ENCODE measurements around the gene FEM1B. TPM values are rescaled to one million over a fixed set of nuclear protein-coding genes. Genes with fewer than 3 reads are reported as not detected.

Gene FEM1B
- total RNA-seq, 2 experiments from 2014 or later: 35.5 to 37.3 TPM

DNA sequence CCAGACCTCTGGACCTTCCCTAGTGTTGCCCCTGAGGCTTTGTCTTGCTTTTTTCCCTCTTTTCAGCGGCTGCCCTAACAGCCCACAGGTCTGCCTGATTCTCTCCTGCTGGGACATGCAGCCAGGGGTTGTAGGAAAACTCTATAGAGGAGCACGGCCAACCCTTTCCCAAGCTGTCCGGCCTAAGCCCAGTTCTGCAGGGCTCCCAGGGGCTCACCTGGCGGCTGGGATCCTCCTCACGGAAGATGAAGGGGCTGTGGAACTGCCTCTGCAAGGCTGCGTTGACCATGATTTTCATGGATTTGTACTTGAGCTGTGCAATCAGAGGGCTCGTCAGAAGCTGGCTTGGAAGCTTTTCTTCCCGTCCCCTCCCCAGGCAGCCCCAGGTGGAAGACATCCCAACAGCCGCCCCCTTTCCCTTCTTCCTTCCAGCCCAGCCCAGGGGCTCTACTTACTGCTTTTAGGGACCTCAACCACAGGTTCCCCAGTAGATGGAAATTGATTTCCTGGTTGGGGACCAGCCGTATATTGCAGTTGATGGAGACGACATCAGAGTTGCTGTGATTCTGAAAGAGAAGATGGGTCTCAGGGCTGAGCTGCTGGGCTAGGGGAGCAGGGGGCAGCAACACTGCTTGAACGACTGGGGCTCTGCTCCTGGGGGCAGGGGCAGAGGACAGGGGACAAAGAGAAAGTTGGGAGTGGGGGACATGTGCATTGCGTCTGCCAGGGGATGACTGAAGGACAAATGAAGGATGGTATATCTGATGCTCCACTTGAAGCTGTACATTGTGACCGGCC is 29.8 kb downstream of the FEM1B start:
- peaks cover 4% of the 10 kb centered on the region for H3K4me1 ChIP-seq (ENCODE audit: insufficient read depth, low read length, poor library complexity, severe bottlenecking)
- H4K20me1 ChIP-seq (ENCODE audit: insufficient read depth, low read length): no peaks in the 10 kb centered on the region
- CTCF ChIA-PET (ENCODE audit: unreplicated experiment): interaction anchor here (1.2 to 1.7 kb wide), 2 partner anchors 32 to 55 kb away, joined by 4 to 7 read pairs; no protein-coding TSS in a partner anchor
- no peak overlapping the region for H3K27ac ChIP-seq (ENCODE audit: low read depth, low read length, poor library complexity, severe bottlenecking)
- TF ChIP-seq, protein P1, sequence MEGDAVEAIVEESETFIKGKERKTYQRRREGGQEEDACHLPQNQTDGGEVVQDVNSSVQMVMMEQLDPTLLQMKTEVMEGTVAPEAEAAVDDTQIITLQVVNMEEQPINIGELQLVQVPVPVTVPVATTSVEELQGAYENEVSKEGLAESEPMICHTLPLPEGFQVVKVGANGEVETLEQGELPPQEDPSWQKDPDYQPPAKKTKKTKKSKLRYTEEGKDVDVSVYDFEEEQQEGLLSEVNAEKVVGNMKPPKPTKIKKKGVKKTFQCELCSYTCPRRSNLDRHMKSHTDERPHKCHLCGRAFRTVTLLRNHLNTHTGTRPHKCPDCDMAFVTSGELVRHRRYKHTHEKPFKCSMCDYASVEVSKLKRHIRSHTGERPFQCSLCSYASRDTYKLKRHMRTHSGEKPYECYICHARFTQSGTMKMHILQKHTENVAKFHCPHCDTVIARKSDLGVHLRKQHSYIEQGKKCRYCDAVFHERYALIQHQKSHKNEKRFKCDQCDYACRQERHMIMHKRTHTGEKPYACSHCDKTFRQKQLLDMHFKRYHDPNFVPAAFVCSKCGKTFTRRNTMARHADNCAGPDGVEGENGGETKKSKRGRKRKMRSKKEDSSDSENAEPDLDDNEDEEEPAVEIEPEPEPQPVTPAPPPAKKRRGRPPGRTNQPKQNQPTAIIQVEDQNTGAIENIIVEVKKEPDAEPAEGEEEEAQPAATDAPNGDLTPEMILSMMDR (conservative IDR thresholded peaks at IDR 0.05; ENCODE audit: low read length): no peak
- no peak for TF ChIP-seq EZH2phosphoT487 (IDR thresholded peaks at IDR 0.05; ENCODE audit: borderline replicate concordance, low read depth, low read length)
- no peaks in the 10 kb centered on the region for H3K9me2 ChIP-seq (ENCODE audit: insufficient read depth, low read length)
- H2AFZ ChIP-seq (ENCODE audit: low read length): no peak overlapping the region
- H3K9me3 ChIP-seq (ENCODE audit: low read length): no peaks in the 10 kb centered on the region
- POLR2A ChIA-PET: interaction anchor here (1.0 kb wide), 1 partner anchor 16 kb away, joined by 3 read pairs; no protein-coding TSS in a partner anchor
- H3K4me3 ChIP-seq (ENCODE audit: low read depth, low read length, poor library complexity, severe bottlenecking): no peak overlapping the region
- BruUV-seq (replicated peaks): no TSS peak
- H3K79me2 ChIP-seq (ENCODE audit: insufficient read depth, low read depth, low read length): no peaks in the 10 kb centered on the region
- intact Hi-C loops (cut with micrococcal nuclease; ENCODE audit: unreplicated experiment): loop anchor here (2.0 to 5.0 kb wide), 2 partner anchors 231 to 245 kb away; no protein-coding TSS in a partner anchor
- no peaks in the 10 kb centered on the region for H3K36me3 ChIP-seq (ENCODE audit: insufficient read depth, low read length)
- H3K4me2 ChIP-seq (ENCODE audit: low read length): no peak overlapping the region
- DNase-seq (ENCODE audit: low spot score): no peak

DNA sequence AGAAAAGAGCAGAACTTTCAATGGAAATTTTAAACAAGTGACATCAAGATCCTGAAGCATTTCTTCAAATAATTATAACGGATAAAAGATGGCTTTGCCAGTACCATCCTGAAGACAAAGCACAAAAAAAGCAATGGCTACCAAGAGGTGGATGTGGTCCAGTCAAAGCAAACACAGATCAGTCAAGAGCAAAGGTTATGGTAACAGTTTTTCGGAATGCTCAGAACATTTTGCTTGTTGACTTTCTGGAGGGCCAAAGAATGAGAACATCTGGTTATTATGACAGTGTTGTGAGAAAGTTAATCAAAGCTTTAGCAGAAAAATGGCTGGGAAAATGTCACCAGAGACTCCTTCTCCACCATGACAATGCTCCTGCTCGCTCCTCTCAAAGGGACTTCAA is 31.5 kb downstream of the FEM1B start:
- Histone ChIP-seq H4K20me1 (ENCODE audit: insufficient read depth, low read length) (no peaks in the 10 kb centered on the region), H3K4me2 (ENCODE audit: low read length) (no peak overlapping the region), H3K36me3 (ENCODE audit: insufficient read depth, low read length) (no peaks in the 10 kb centered on the region), H3K4me3 (ENCODE audit: low read depth, low read length, poor library complexity, severe bottlenecking) (no peak overlapping the region), H3K4me1 (ENCODE audit: insufficient read depth, low read length, poor library complexity, severe bottlenecking) (peaks cover 4% of the 10 kb centered on the region), H3K27ac (ENCODE audit: low read depth, low read length, poor library complexity, severe bottlenecking) (no peak overlapping the region), H3K79me2 (ENCODE audit: insufficient read depth, low read depth, low read length) (no peaks in the 10 kb centered on the region), H3K9me2 (ENCODE audit: insufficient read depth, low read length) (no peaks in the 10 kb centered on the region), H2AFZ (ENCODE audit: low read length) (no peak overlapping the region), H3K9me3 (ENCODE audit: low read length) (no peaks in the 10 kb centered on the region)
- CTCF ChIA-PET (ENCODE audit: unreplicated experiment): no interaction called here
- POLR2A ChIA-PET: no interaction called here
- TF ChIP-seq EZH2phosphoT487 (IDR thresholded peaks at IDR 0.05; ENCODE audit: borderline replicate concordance, low read depth, low read length): no peak
- TF ChIP-seq, protein P1 (conservative IDR thresholded peaks at IDR 0.05; ENCODE audit: low read length): no peak
- no peak for DNase-seq (ENCODE audit: low spot score)
- BruUV-seq (replicated peaks): no TSS peak
- intact Hi-C loops (cut with micrococcal nuclease; ENCODE audit: unreplicated experiment): loop anchor here (5.0 kb wide), 1 partner anchor 243 kb away; no protein-coding TSS in a partner anchor

All from OCI-LY7 (cell line).